Parathyroid adenoma (tissue), 2 donors: ENCODE results near the gene RNPEPL1.

Source experiments
- H2AFZ ChIP-seq: fragments of 300-600 bp; sonication (generic); one replicate; pipeline ENCODE4 v1.7.0; 2017; ENCODE audit warnings: antibody characterized with exemption, mild to moderate bottlenecking
- H3K27ac ChIP-seq: fragments of 300-600 bp; sonication (generic); one replicate; pipeline ENCODE4 v1.7.0; 2017
- H3K27me3 ChIP-seq: fragments of 300-600 bp; sonication (generic); one replicate; pipeline ENCODE4 v1.7.0; 2017; ENCODE audit warnings: low read length; ENCODE audit not compliant: control insufficient read depth, insufficient read depth
- H3K36me3 ChIP-seq: fragments of 300-600 bp; sonication (generic); one replicate; pipeline ENCODE4 v1.7.0; 2017; ENCODE audit warnings: low read length; ENCODE audit not compliant: control insufficient read depth, insufficient read depth
- H3K4me1 ChIP-seq: fragments of 300-600 bp; sonication (generic); one replicate; pipeline ENCODE4 v1.7.0; 2017; ENCODE audit warnings: control low read depth
- H3K4me2 ChIP-seq: fragments of 300-600 bp; sonication (generic); one replicate; pipeline ENCODE4 v1.7.0; 2017; ENCODE audit warnings: low read length
- H3K4me3 ChIP-seq: fragments of 300-600 bp; sonication (generic); one replicate; pipeline ENCODE4 v1.7.0; 2017; ENCODE audit warnings: low read depth, low read length
- H3K79me2 ChIP-seq: fragments of 300-600 bp; sonication (generic); one replicate; pipeline ENCODE4 v1.7.0; 2017; ENCODE audit warnings: control low read depth
- H3K9ac ChIP-seq: fragments of 300-600 bp; sonication (generic); one replicate; pipeline ENCODE4 v1.7.0; 2017; ENCODE audit warnings: mild to moderate bottlenecking
- H3K9me3 ChIP-seq: fragments of 300-600 bp; sonication (generic); one replicate; pipeline ENCODE4 v1.7.0; 2017; ENCODE audit warnings: low read length; ENCODE audit not compliant: control insufficient read depth
- TF ChIP-seq, protein P1 (sequence below): fragments of 300-600 bp; sonication (generic); IDR thresholded peaks from one replicate; pipeline ENCODE4 v1.7.0; 2017; ENCODE audit warnings: antibody characterized with exemption, mild to moderate bottlenecking
- donor health status: primary hyperparathyroidism.

The RNPEPL1 gene

DNA sequence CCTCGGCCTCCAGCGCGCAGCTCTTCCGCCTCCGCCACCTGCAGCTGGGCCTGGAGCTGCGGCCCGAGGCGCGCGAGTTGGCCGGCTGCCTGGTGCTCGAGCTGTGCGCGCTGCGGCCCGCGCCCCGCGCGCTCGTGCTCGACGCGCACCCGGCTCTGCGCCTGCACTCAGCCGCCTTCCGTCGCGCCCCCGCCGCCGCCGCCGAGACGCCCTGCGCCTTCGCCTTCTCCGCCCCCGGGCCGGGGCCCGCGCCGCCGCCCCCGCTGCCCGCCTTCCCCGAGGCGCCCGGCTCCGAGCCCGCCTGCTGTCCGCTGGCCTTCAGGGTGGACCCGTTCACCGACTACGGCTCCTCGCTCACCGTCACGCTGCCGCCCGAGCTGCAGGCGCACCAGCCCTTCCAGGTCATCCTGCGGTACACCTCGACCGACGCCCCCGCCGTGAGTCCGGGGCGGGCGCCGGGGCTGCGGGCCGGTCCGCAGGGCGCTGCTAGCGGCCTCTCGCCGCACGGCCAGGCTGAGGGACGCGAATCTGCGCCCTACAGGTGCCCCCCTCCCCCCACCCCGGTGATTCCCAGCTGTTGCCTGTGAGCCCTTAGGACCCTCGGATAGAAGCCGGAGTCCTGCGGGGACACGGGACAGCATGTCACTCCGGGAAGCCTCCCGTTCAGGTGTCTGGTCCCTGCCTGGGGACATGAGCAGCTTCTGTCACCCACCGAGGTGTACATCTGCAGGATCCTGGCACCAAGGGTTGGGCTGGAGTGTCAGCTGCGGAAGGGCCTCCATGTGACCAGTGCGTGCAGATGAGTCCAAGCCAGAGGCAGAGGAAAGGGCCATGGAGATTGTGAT, 616 bp downstream of the RNPEPL1 start:
- H3K9me3 ChIP-seq = no peaks in the 10 kb centered on the region
- H3K27me3 ChIP-seq = no peaks in the 10 kb centered on the region
- H3K9ac ChIP-seq = no peak overlapping the region
- H3K79me2 ChIP-seq = peaks cover 2% of the 10 kb centered on the region
- H3K27ac ChIP-seq = no peak overlapping the region
- peak overlapping the region; percentile 83 for H2AFZ ChIP-seq
- peak overlapping the region; percentile 41 for H3K4me3 ChIP-seq
- peak overlapping the region; percentile 77 for H3K4me2 ChIP-seq
- H3K36me3 ChIP-seq = no peaks in the 10 kb centered on the region
- H3K4me1 ChIP-seq = peaks cover 19% of the 10 kb centered on the region
- TF ChIP-seq, protein P1, sequence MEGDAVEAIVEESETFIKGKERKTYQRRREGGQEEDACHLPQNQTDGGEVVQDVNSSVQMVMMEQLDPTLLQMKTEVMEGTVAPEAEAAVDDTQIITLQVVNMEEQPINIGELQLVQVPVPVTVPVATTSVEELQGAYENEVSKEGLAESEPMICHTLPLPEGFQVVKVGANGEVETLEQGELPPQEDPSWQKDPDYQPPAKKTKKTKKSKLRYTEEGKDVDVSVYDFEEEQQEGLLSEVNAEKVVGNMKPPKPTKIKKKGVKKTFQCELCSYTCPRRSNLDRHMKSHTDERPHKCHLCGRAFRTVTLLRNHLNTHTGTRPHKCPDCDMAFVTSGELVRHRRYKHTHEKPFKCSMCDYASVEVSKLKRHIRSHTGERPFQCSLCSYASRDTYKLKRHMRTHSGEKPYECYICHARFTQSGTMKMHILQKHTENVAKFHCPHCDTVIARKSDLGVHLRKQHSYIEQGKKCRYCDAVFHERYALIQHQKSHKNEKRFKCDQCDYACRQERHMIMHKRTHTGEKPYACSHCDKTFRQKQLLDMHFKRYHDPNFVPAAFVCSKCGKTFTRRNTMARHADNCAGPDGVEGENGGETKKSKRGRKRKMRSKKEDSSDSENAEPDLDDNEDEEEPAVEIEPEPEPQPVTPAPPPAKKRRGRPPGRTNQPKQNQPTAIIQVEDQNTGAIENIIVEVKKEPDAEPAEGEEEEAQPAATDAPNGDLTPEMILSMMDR = no peak

DNA sequence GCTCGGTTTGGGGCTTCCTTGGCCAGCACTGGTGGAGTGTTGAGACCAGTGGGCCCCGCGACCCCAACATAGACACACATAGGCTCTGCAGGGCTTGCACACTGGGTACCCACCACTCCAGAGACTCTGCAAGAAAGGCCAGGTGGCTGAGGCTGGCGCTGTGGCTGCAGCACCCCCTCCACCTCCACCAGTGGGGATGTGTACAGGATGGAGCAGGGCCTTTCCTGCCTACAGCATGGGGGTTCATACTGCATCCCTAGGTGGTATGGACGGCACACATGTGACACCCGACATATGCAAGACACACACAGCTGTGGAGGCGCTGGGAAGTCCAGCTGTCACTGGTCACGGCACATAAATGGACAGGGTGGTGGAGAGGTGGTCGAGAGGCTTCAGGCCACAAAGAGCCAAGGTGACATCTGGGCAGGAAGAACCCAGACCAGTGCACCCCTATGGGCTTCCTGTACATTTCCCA, 1.3 kb downstream of the RNPEPL1 start:
- H3K4me1 ChIP-seq = peaks cover 19% of the 10 kb centered on the region
- H3K27me3 ChIP-seq = no peaks in the 10 kb centered on the region
- TF ChIP-seq, protein P1 = no peak
- H3K4me3 ChIP-seq = peak overlapping the region; percentile 41
- peaks cover 2% of the 10 kb centered on the region for H3K79me2 ChIP-seq
- no peak overlapping the region for H3K27ac ChIP-seq
- no peaks in the 10 kb centered on the region for H3K9me3 ChIP-seq
- no peaks in the 10 kb centered on the region for H3K36me3 ChIP-seq
- H2AFZ ChIP-seq = no peak overlapping the region
- no peak overlapping the region for H3K9ac ChIP-seq
- H3K4me2 ChIP-seq = peak overlapping the region; percentile 77

DNA sequence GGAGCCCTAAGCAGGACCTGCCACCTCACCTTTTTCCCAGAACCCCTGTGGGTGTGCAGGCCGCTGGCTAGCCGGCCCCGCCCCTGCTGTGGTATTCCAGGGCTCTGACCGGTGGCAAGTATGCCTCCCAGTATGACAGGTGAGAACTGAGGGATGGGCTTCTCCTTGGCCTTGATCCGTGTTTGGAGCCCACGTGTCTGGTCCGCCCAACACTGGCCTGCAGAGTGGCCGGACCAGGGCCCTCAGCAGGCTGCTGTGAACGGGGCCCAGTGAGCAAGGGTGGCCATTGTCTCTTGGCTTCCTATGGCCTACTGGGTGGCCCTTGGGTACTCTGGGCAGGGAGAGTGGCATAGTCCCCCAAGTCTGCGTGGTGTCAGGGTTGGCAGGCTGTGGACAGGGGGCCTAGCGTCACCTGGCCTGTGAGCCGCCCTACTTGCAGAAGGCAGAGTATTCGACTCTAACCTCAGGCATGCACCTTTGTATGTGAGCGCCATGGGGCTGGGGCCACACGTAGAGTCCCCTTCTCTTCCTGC, 1.8 kb downstream of the RNPEPL1 start:
- Histone ChIP-seq H3K79me2 (peaks cover 2% of the 10 kb centered on the region), H2AFZ (no peak overlapping the region), H3K4me1 (peaks cover 19% of the 10 kb centered on the region), H3K36me3 (no peaks in the 10 kb centered on the region), H3K9me3 (no peaks in the 10 kb centered on the region), H3K4me2 (peak overlapping the region; percentile 77), H3K27me3 (no peaks in the 10 kb centered on the region), H3K9ac (no peak overlapping the region), H3K27ac (no peak overlapping the region), H3K4me3 (no peak overlapping the region)
- TF ChIP-seq, protein P1 = no peak

DNA sequence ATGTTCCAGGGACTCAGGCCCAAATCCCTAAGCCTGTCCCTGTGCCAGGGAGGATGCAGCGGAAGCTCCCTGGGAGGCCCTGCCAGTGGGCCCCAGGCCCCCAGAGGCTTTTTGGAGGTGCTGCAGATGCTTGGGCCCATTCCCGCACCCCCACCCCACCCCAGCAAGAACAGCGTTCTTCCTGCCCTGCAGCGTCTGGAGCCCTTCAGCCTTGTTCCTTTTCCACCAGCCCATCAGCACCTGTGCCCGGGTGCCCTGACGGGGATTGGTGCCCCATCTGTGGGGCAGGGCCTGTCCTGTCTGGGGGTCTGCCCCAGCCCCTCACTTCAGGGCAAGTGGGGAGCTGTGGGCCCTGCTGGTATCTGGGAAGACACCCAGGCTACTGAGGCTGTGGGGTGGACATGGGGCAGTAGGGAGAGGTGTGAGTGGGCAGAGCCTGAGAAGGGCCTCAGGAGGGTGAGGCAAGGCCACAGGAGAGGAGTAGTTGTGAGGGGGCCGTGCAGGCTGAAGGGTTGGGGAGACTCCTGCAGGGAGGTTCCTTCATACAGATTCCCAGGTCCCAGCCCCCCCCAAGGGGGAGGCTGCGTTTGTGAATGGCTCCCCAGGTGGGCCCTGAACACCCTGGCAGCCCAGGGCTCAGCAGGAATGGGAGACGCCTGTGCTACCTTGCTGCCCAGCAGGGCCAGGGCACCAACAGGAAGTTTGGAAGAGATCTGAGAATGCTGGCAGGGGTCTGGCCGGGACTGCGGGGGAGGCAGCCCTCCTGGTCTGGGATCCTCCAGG, 2.4 kb downstream of the RNPEPL1 start:
- H3K27ac ChIP-seq = no peak overlapping the region
- H3K4me1 ChIP-seq = peaks cover 14% of the 10 kb centered on the region
- TF ChIP-seq, protein P1 = no peak

More for the DNA sequence above, 2.4 kb downstream of the RNPEPL1 start:
- no peak overlapping the region for H2AFZ ChIP-seq
- no peaks in the 10 kb centered on the region for H3K79me2 ChIP-seq
- no peaks in the 10 kb centered on the region for H3K36me3 ChIP-seq
- no peaks in the 10 kb centered on the region for H3K27me3 ChIP-seq
- no peak overlapping the region for H3K9ac ChIP-seq
- no peak overlapping the region for H3K4me3 ChIP-seq
- H3K4me2 ChIP-seq = no peak overlapping the region
- no peaks in the 10 kb centered on the region for H3K9me3 ChIP-seq
